Measurements from ENCODE around the gene SRPK2. TPM values are rescaled to one million over a fixed set of nuclear protein-coding genes. Genes with fewer than 3 reads are reported as not detected.

Gene SRPK2
- total and polyA plus RNA-seq, 2 donors (not counting 1 experiment from before 2014, with no cell fraction given), result 15.2 to 108 TPM

DNA sequence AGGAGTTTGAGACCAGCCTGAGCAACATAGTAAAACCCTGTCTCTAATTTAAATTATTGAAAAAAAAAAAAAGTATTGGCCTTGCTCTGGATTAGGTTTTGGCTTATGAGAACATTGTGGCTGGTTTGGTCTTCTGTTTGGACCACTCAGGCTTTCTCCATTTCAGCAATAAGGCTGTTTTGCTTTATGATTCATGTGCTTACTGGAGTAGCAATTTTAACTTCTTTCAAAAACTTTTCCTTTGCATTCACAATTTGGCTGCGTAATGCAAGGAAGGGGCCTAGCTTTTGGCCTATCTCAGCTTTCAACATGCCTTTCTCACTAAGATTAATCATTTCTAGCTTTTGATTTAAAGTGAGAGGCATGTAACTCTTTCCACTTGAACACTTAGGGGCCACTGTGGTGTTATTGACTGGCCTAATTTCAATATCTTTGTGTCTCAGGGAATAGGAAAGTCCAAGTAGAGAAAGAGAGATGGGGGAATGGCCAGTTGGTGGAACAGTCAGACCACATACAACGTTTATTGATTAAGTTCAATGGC, 38.0 kb upstream of the SRPK2 start:
- H3K4me3 ChIP-seq (ENCODE audit: control extremely low read depth in 1 of 5, extremely low read depth in 1 of 5, insufficient read depth in 1 of 5, low read depth in 2 of 5, low read length in 4 of 5), result no peak overlapping the region

DNA sequence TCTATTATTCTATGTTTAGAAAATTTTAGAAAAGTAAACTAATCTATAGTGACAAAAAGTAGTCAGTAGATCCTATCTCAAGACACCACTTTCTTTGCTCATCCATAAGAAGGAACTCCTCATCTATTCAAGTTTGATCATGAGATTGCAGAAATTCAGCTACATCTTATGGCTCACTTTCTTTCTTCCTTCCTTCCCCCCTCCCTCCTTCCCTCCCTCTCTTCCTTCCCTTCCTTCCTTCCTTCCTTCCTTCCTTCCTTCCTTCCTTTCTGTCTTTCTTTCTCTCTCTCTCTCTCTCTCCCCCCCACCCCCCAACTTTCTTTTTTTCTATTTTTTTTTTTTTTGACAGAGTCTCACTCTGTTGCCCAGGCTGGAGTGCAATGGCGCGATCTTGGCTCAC, 35.3 kb upstream of the SRPK2 start:
- no peak overlapping the region for H3K27ac Mint-ChIP-seq
- no peaks in the 10 kb centered on the region for H3K9me3 ChIP-seq (ENCODE audit: control extremely low read depth in 1 of 3, control insufficient read depth in 2 of 3, insufficient read depth in 1 of 3, low read length in 2 of 3)
- no peak for ATAC-seq (ENCODE audit: low read depth)
- no peaks in the 10 kb centered on the region for H3K36me3 ChIP-seq (replicated peaks in 1 of 2; ENCODE audit: control extremely low read depth in 1 of 2, control insufficient read depth in 1 of 2, extremely low read depth in 1 of 2, insufficient read depth in 2 of 2, low read length in 1 of 2)
- CTCF ChIA-PET, result no interaction called here
- no peak for DNase-seq
- no peak overlapping the region for H3K4me3 ChIP-seq (ENCODE audit: control extremely low read depth in 1 of 5, extremely low read depth in 1 of 5, insufficient read depth in 1 of 5, low read depth in 2 of 5, low read length in 4 of 5)
- H3K9me3 Mint-ChIP-seq (ENCODE audit: insufficient read depth), result no peaks in the 10 kb centered on the region
- TF ChIP-seq, protein P1, sequence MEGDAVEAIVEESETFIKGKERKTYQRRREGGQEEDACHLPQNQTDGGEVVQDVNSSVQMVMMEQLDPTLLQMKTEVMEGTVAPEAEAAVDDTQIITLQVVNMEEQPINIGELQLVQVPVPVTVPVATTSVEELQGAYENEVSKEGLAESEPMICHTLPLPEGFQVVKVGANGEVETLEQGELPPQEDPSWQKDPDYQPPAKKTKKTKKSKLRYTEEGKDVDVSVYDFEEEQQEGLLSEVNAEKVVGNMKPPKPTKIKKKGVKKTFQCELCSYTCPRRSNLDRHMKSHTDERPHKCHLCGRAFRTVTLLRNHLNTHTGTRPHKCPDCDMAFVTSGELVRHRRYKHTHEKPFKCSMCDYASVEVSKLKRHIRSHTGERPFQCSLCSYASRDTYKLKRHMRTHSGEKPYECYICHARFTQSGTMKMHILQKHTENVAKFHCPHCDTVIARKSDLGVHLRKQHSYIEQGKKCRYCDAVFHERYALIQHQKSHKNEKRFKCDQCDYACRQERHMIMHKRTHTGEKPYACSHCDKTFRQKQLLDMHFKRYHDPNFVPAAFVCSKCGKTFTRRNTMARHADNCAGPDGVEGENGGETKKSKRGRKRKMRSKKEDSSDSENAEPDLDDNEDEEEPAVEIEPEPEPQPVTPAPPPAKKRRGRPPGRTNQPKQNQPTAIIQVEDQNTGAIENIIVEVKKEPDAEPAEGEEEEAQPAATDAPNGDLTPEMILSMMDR (IDR thresholded peaks at IDR 0.05), result no peak
- no peak for TF ChIP-seq EZH2 (IDR thresholded peaks at IDR 0.05; ENCODE audit: borderline replicate concordance, insufficient read depth, low read depth, low read length, poor library complexity, severe bottlenecking)
- POLR2A ChIA-PET, result no interaction called here
- H3K4me1 Mint-ChIP-seq, result peaks cover 4% of the 10 kb centered on the region
- no peak overlapping the region for H3K9ac ChIP-seq (ENCODE audit: low read length)
- H3K27ac ChIP-seq (ENCODE audit: low read length in 2 of 2), result no peak overlapping the region
- H3K4me1 ChIP-seq (ENCODE audit: control insufficient read depth in 2 of 2, insufficient read depth in 2 of 2, low read length in 2 of 2), result peaks cover 0 to 8% of the 10 kb centered on the region in 2 donors
- intact Hi-C loops (cut with micrococcal nuclease), result no loop called here
- H3K27me3 ChIP-seq (replicated peaks in 1 of 4; ENCODE audit: control extremely low read depth in 1 of 4, control insufficient read depth in 3 of 4, insufficient read depth in 4 of 4, low read length in 3 of 4), result no peaks in the 10 kb centered on the region
- no peak overlapping the region for H3K4me2 ChIP-seq (replicated peaks; ENCODE audit: low read depth, low read length, poor library complexity, severe bottlenecking)
- no peak overlapping the region for H2AFZ ChIP-seq (ENCODE audit: insufficient read depth, low read depth, low read length, poor library complexity, severe bottlenecking)
- no peaks in the 10 kb centered on the region for H3K79me2 ChIP-seq (ENCODE audit: control insufficient read depth, insufficient read depth, low read length)
- no peak overlapping the region for H3K4me3 Mint-ChIP-seq
- 100% methylated on average over 2 of the region's 2 CpGs for WGBS (ENCODE audit: insufficient coverage)
- H3K27me3 Mint-ChIP-seq, result no peaks in the 10 kb centered on the region
- H4K20me1 ChIP-seq (ENCODE audit: control insufficient read depth, insufficient read depth, low read length, poor library complexity, severe bottlenecking), result no peaks in the 10 kb centered on the region

More for the DNA sequence above, 38.0 kb upstream of the SRPK2 start:
- Mint-ChIP-seq H3K4me3 (no peak overlapping the region), H3K27me3 (no peaks in the 10 kb centered on the region), H3K4me1 (peaks cover 8% of the 10 kb centered on the region), H3K9me3 (ENCODE audit: insufficient read depth) (no peaks in the 10 kb centered on the region), H3K27ac (no peak overlapping the region)
- DNase-seq (no peak), ATAC-seq (ENCODE audit: low read depth) (no peak)
- Histone ChIP-seq H3K27ac (ENCODE audit: low read length in 2 of 2) (no peak overlapping the region), H3K27me3 (replicated peaks in 1 of 4; ENCODE audit: control extremely low read depth in 1 of 4, control insufficient read depth in 3 of 4, insufficient read depth in 4 of 4, low read length in 3 of 4) (no peaks in the 10 kb centered on the region), H2AFZ (ENCODE audit: insufficient read depth, low read depth, low read length, poor library complexity, severe bottlenecking) (no peak overlapping the region), H3K79me2 (ENCODE audit: control insufficient read depth, insufficient read depth, low read length) (no peaks in the 10 kb centered on the region), H3K9me3 (ENCODE audit: control extremely low read depth in 1 of 3, control insufficient read depth in 2 of 3, insufficient read depth in 1 of 3, low read length in 2 of 3) (no peaks in the 10 kb centered on the region), H3K4me1 (ENCODE audit: control insufficient read depth in 2 of 2, insufficient read depth in 2 of 2, low read length in 2 of 2) (no peaks in the 10 kb centered on the region), H3K4me2 (replicated peaks; ENCODE audit: low read depth, low read length, poor library complexity, severe bottlenecking) (no peak overlapping the region), H3K9ac (ENCODE audit: low read length) (no peak overlapping the region), H3K36me3 (replicated peaks in 1 of 2; ENCODE audit: control extremely low read depth in 1 of 2, control insufficient read depth in 1 of 2, extremely low read depth in 1 of 2, insufficient read depth in 2 of 2, low read length in 1 of 2) (no peaks in the 10 kb centered on the region), H4K20me1 (ENCODE audit: control insufficient read depth, insufficient read depth, low read length, poor library complexity, severe bottlenecking) (no peaks in the 10 kb centered on the region)
- intact Hi-C loops (cut with micrococcal nuclease), result loop anchor here (5.0 kb wide), 2 partner anchors 161 to 504 kb away; no protein-coding TSS in a partner anchor
- WGBS (ENCODE audit: insufficient coverage), result 100% methylated on average over 1 of the region's 2 CpGs
- ChIA-PET POLR2A (interaction anchor here (0.7 kb wide), 1 partner anchor 500 kb away, joined by 3 read pairs; no protein-coding TSS in a partner anchor), CTCF (interaction anchor here (0.6 to 1.3 kb wide), 2 partner anchors 61 to 1853 kb away, joined by 3 read pairs; no protein-coding TSS in a partner anchor)
- TF ChIP-seq, protein P1 (IDR thresholded peaks at IDR 0.05), result no peak
- TF ChIP-seq EZH2 (IDR thresholded peaks at IDR 0.05; ENCODE audit: borderline replicate concordance, insufficient read depth, low read depth, low read length, poor library complexity, severe bottlenecking), result no peak
